Erythroblast (primary cell): ENCODE measurements around the gene GPC2.
"Not testable (repeated sequence)": the region's sequence is repeated elsewhere in the genome, so short reads cannot be mapped to it uniquely, and the experiment has no call there.

Source experiments
- DNase-seq, 2 experiments: peaks; one replicate each; lab custom pipeline; 2025; lab: John Stamatoyannopoulos, UW
- GATA1 ChIP-seq: IDR thresholded peaks from 2 replicates; pipeline ENCODE4 v1.6.1; 2011; ENCODE audit warnings: low read depth, mild to moderate bottlenecking, control low read depth, low read length, moderate library complexity
- POLR2A ChIP-seq: IDR thresholded peaks from 2 replicates; pipeline ENCODE4 v1.6.1; 2011; ENCODE audit warnings: mild to moderate bottlenecking, low read length

GPC2 gene

DNA sequence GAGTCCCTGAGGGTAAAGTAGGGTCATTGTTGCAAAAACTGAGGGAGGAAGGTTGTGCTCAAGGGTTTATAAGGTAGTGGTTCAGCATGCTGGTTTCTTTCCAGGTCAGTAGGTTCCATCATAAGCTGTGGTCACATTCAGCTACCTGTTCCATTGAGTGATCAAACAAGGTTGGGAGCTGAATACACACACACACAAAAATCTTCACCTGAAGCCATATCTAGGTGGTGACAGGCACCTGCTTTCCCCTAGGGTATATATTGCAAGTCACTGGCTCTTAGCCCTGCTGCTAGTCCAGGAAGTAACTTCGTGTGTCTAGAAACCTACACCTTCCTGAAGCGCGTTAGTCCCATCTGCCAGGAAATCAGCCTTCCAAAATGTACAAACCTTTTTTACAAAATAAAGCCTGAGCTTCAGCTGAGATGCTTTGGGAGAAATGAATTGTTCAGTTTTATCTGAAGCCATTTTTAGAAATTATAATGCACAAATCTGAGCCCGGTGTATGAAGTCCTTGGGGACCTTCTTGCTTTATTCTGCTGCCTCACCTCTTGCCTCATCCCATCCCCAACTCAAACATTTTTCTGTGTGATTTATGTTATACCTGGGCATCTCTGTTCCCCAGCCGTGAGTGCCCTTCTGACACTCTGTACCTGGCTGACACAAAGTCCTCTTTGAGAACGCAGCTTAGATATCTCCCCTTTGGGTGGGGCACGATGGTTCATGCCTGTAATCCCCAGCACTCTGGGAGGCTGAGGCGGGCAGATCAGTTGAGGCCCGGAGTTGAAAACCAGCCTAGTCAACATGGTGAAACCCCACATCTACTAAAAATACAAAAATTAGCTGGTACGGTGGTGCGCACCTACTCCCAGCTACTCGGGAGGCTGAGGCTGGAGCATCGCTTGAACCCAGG is 39.1 kb downstream of the GPC2 start:
- TF ChIP-seq GATA1: no peak
- no peak for TF ChIP-seq POLR2A
- no peak for DNase-seq

DNA sequence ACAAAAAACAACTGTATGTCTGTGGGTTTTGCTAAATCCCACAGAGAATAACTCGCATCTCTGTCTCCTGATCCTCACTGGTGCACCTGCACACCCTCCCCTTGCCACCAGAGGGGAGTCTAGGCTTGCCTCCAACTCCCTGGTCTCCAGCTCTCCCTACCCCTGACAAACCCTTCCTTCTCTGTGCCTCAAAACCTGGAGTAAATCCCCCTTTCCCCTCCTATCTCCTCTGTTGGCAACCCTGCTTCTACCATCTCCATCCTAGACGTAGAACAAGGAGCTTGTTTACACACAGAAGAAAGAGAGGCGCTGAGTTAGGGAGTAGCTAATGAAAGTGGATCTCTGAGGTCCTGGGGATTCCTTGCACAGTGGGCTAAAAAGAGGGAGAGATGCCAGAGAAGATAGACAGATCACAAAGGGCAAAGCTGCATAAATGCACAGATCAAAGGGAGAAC is 44.5 kb downstream of the GPC2 start:
- no peak for TF ChIP-seq GATA1
- TF ChIP-seq POLR2A: no peak
- peak; percentile 63 to 81 for DNase-seq

DNA sequence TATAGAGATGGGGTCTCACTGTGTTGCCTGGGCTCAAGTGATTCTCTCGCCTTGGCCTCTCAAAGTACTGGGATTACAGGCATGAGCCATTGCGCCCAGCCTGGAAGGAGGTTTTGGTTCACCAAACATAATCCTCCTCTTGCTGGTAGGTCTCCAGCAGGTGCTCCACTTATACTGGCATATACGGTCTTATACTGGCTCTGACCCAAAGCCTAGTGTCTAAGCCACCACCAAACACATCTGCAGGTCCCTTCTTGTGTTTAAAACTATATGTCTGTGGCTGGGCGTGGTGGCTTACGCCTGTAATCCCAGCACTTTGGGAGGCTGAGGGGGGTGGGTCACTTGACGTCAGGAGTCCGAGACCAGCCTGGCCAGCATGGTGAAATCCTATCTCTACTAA is 45.1 kb downstream of the GPC2 start:
- TF ChIP-seq GATA1: no peak
- TF ChIP-seq POLR2A: no peak
- DNase-seq: no peak

DNA sequence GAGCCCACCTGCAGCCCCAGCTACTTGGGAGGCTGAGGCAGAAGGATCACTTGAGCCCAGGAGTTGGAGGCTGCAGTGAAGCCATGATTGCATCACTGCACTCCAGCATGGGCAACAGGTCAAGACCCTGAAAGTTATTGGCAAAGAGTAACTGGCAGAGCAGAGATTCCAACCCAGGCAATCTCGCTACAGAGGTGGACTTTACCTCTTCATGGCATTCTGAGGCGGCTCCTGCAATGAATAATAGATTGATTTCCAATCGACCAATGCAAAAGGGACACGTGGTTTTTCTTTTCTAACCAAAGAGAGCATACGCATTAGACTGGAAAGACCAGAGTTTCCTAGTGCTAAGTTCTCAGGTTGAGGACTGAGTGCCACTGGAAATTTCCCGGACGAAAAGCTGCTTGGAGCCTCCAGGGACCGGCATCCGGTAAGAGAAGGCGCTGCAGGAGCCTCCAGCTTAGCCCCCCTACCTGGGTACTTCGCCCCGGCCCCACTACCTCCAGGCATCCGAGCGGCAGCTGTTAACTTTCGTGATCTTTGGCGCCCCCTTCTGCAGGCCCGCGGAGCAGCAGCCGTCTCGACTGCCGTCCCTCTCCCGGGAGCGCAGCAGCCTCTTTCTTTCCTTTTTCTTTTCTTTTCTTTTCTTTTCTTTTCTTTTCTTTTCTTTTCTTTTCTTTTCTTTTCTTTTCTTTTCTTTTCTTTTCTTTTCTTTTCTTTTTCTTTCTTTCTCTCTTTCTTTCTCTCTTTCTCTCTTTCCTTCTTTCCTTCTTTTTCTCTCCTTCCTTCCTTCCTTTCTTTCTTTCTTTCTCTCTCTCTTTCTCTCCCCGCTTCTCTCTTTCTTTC is 46.4 kb downstream of the GPC2 start:
- DNase-seq: peak; percentile 70 to 85
- TF ChIP-seq GATA1 (no peak), POLR2A (no peak)

DNA sequence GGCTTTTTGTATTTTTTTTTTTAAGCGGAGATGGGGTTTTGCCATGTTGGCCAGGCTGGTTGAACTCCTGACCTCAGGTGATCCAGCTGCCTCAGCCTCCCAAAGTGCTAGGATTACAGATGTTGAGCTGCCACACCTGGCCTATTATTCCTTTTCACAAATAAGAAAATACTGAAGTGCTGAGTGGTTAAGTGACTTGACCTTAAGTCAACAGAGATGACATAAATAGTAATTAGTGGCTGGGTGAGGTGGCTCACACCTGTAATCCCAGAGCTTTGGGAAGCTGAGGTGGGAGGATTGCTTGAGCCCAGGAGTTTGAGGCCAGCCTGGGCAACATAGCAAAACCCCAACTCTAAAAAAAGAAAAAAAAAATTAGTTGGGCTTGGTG is 47.0 kb downstream of the GPC2 start:
- not testable (repeated sequence) for DNase-seq

DNA sequence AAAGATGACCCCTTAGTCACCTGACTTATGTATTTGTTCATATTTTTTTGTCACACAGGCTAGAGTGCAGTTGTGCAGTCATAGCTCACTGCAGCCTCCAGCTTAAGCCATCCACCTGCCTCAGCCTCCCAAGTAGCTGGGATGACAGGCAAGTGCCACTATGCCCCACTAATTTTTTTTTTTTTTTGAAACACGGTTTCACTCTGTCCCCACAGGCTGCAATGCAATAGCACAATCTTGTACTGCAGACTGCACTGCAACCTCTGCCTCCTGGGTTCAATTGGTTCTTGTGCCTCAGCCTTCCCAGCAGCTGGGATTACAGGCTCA is 48.6 kb downstream of the GPC2 start:
- peak in 1 of 2 experiments; percentile 40 for DNase-seq

DNA sequence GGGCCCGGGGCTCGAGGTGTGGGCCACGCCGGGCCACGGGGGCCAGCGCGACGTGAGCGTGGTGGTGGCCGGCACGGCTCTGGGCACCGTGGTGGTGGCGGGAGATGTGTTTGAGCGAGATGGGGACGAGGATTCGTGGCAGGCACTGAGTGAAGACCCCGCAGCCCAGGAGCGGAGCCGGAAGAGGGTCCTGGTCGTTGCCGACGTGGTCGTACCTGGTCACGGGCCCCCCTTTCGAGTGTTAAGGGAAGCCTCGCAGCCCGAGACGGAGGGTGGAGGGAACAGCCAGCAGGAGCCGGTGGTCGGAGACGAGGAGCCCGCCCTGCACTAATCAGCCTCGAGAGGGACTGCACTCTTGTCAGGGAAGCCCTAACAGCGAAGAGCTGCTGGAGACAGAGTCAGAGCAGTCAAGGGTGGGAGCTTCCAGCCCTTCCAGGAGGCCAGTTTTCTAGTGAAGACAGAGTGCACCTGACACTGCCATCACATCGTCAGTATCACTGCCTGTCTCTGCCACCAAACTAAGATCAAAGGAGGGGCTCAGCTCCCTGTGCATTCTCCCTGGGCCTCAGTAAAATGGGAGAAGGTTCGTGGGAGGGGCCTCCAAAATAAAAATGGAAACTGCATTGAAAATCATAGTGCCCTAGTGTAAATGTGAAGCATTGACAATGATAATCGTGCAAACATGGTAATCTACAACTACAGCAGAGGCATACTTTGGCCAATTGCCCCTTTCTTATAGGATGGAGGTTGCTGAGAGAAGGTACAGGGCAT is 49.1 kb downstream of the GPC2 start:
- DNase-seq: peak; percentile 64 to 65
- no peak for TF ChIP-seq GATA1
- TF ChIP-seq POLR2A: peak; percentile 29

More for the DNA sequence above, 48.6 kb downstream of the GPC2 start:
- TF ChIP-seq POLR2A (no peak), GATA1 (no peak)

DNA sequence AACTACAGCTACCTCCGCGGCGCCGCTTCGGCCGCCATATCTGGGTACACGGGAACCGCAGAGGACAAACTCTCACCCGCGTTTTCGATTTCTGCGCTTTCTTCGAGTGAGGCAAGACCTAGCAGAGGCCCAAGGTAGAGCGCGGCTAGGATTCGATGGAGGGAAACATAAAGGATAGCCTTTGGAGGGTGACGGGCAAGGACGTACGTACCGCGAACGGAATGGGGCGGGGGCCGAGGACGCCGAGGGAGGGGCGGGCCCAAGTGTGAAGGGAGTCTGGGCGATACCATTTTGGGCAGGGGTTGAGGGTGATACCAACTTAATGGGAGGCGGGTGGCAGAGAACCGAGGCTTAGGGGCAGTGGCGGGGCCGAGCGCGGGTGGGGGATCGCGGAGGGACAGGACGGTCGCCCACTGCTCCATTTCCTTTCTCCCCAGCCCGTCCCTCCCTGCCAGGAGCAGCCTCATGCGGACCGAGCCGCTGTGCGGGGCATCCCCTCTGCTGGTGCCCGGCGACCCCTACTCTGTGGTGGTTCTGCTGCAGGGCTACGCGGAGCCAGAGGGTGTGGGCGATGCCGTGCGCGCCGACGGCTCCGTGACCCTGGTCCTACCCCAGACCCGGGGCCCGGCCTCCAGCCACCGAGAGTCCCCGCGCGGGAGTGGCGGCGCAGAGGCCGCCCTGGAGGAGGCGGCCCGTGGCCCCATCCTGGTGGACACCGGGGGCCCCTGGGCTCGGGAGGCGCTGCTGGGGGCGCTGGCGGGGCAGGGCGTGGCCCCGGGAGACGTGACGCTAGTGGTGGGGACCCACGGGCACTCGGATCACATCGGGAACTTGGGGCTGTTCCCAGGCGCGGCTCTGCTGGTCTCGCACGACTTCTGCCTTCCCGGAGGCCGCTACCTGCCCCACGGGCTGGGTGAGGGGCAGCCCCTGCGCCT is 50.0 kb downstream of the GPC2 start, which contains the start of gene MBLAC1:
TSS of gene MBLAC1 (plus strand) at position 37 of the 935 bp plus-strand sequence. CDS start at position 466, 429 bp downstream.
- TF ChIP-seq POLR2A (peak; percentile 71), GATA1 (no peak)
- DNase-seq: peak; percentile 97 to 98

DNA sequence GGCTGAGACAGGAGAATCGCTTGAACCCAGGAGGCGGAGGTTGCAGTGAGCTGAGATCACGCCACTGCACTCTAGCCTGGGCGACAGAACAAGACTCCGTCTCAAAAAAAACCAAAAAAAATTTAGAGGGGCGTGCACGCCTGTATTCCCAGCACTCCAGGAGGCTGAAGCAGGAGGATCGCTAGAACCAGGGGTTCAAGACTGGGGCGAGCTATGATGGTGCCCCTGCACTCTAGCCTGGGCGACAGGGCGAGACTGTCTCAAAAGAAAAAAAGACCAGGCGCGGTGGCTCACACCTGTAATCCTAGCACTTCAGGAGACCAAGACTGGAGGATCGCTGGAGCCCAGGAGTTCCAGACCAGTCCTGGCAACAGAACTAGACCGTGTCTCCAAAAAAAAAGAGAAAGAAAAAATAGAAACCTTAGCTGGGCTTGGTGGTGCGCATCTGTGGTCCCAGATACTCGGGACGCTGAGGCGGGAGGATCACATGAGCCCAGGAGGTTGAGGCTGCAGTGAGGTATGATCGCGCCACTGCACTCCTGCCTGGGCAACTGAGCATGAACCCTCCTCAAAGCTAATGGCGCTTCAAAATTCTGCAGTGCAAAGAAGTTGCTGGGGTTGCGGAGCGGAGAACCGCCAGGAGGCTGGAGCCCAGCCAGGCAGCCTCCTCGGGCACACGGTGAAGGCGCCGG is 50.8 kb downstream of the GPC2 start:
- no peak for DNase-seq
- TF ChIP-seq GATA1 (no peak), POLR2A (peak; percentile 79)

DNA sequence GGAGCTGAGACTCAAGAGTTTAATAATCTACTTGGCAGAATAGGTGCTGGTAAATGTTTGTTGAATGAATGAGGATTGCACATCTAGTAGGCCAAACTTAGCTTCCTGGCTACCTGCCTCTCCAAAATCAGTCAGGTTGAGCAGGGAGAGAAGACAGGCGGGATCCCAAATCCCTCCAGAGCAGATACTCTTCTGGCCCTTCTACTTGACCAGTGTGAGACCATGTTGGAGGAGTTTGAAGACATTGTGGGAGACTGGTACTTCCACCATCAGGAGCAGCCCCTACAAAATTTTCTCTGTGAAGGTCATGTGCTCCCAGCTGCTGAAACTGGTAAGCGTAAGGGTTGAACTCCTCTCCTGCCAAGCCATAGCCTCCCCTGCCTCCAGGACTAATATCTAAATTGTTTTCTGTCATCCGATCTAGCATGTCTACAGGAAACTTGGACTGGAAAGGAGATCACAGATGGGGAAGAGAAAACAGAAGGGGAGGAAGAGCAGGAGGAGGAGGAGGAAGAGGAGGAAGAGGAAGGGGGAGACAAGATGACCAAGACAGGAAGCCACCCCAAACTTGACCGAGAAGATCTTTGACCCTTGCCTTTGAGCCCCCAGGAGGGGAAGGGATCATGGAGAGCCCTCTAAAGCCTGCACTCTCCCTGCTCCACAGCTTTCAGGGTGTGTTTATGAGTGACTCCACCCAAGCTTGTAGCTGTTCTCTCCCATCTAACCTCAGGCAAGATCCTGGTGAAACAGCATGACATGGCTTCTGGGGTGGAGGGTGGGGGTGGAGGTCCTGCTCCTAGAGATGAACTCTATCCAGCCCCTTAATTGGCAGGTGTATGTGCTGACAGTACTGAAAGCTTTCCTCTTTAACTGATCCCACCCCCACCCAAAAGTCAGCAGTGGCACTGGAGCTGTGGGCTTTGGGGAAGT is 52.6 kb downstream of the GPC2 start:
- DNase-seq: peak in 1 of 2 experiments; percentile 58

DNA sequence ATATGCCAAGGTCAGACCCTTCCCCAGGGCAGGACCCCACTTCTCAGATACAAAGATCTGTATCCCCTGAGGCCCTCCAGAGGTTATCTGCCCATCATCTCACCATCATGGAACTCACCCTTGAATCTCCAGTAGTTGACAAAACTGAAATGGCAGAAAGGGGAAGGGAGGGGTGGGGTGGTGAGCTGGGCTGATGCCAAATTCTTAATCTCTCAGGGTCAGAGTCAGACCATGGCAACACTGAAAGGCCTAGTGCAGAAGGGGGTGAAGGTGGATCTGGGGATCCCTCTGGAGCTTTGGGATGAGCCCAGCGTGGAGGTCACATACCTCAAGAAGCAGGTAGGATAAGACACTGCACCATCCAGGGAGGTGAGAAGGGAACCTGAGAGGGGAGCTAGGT is 54.6 kb downstream of the GPC2 start:
- TF ChIP-seq GATA1 (no peak), POLR2A (no peak)
- peak; percentile 91 to 92 for DNase-seq

More for the DNA sequence above, 52.6 kb downstream of the GPC2 start:
- no peak for TF ChIP-seq POLR2A
- TF ChIP-seq GATA1: no peak

DNA sequence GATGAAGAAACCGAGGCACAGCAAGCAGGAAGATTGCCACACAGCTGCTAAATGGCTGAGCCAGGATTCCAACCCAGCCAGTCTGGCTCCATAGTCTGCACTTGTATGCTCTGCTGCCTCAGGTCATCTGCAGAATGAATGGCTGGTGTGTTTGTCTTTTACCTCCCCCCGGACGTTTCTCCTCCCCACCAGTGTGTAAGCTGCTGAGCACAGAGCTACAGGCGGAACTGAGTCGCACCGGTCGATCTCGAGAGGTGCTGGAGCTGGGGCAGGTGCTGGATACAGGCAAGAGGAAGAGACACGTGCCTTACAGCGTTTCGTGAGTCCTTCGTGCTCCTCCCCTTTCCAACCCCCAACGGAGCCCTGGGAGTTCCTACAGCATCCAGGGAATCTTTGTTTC is 55.1 kb downstream of the GPC2 start:
- DNase-seq: peak in 1 of 2 experiments; percentile 55
- TF ChIP-seq POLR2A: no peak
- no peak for TF ChIP-seq GATA1
